A549 treated with GW870086 at 1 μM for 4 hours (cell line): ENCODE results near the gene ATG3. TPM values are rescaled to one million over a fixed set of nuclear protein-coding genes. Genes with fewer than 3 reads are reported as not detected.

Experiments
- total RNA-seq: library from RNA; stranded (reverse); fragments of 200-300 nt; extraction: Qiagen RNA extraction; gene quantifications from 5 replicates; pipeline ENCODE4 v1.2.3, GENCODE V29; 2022; ENCODE audit warnings: low read depth

Gene ATG3
- 42.2 to 52.4 TPM (median 44.9 TPM) in 5 replicates for total RNA-seq

DNA sequence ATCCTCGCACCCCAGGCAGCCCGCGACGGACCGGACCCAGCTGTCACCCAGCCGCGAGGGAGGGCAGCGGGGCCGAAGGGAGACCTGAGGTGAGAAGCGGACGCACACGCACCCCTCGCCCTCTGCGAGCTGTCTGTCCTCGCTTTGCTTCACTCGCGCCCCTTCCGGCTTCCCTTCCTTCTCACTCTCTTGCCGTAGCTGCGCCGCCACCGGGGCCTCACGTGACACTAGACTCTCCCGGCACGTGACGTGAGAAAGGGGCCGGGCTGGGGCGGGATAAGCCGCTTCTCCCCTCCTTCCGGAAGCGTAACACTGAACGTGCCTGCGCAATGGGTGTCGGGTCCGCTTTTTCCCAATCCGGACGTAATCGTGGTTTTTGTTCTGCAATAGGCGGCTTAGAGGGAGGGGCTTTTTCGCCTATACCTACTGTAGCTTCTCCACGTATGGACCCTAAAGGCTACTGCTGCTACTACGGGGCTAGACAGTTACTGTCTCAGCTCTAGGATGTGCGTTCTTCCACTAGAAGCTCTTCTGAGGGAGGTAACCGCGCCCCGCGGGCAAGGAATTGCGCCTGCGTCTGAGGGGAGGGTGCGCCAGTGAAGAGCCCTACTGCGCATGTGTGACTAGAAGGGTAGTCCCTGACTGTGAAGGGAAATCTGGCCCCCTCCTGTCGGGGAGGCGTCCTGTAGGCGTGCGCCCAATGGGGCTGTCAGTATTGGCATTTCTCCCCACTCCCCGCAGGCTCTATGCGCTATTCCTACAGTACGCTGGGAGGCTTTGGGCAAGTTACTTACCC is at the start of gene ATG3, which contains the start of gene SLC35A5:
ATG3 (minus strand) TSS at position 229 of the 796 bp plus-strand sequence. CDS start 434 bp downstream, outside the sequence.
SLC35A5 (plus strand) TSS at position 312 of the 796 bp plus-strand sequence. CDS start 1,359 bp downstream, outside the sequence.

DNA sequence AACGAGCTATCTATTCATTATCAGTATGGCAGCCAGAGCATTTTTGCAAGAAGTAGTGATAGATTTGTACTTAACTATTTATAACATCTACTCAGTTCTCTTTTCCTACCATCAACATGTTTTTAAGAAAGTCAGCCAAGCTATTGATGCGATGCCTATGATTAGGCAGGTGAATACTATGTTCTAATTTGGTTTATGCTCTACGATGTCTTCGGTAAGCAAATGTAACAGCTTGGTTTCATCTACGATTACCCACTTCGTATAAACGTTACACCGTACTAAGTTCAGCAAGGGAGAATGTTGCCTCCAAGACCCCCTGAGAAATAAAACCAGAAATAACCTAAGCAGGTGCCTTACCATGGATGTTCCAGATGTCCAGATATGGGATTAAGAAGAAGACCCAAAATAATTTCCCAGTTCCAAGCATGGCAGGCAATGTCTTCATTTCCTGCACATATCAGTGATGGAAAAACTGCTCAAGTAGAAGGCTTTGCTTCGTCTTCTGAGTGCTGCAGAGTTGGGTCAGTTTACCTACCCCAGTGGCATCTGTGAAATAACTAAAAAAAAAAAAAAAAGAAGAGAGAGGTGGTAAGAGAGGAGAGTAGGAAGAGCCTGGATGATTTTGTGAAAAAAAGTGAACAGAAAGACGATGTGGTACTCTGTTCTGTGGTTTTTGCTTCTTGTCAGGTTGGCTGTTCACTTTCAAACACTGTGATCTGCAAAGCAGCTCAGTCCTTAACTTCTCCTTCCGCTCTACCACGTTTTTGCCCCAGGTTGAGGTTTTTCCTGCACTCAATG is 62.6 kb downstream of the ATG3 start, which contains the start of gene BTLA:
BTLA (minus strand) TSS at position 559 of the 798 bp plus-strand sequence; CDS start at position 445, 114 bp downstream.

Other genes with a start within 250 kb of the ATG3 start
- not detected in 5 replicates for gene CD200, start 228.8 kb downstream of the ATG3 start, total RNA-seq
- gene BTLA, start 62.5 kb downstream of the ATG3 start, total RNA-seq: not detected in 5 replicates
- gene SLC35A5, start 83 bp upstream of the ATG3 start, total RNA-seq: 11.7 to 18.1 TPM (median 16.0 TPM) in 5 replicates
- 41.8 to 63.0 TPM (median 60.6 TPM) in 5 replicates for gene CCDC80, start 79.2 kb upstream of the ATG3 start, total RNA-seq